Measurements from ENCODE around the gene ROBO1. TPM values are rescaled to one million over a fixed set of nuclear protein-coding genes. Genes with fewer than 3 reads are reported as not detected.

ROBO1 gene
- total RNA-seq, 1 donor from 2014 or later: 182 TPM

- Mint-ChIP-seq H3K4me1 (ENCODE audit: unreplicated experiment) (peaks cover 8% of the 10 kb centered on the region), H3K27me3 (no peaks in the 10 kb centered on the region), H3K4me3 (no peak overlapping the region), H3K27ac (no peak overlapping the region), H3K9me3 (no peaks in the 10 kb centered on the region), H3K36me3 (peaks cover 15% of the 10 kb centered on the region)
- no peak for TF ChIP-seq CTCF (conservative IDR thresholded peaks at IDR 0.05)
- no peak for DNase-seq (ENCODE audit: extremely low spot score, unreplicated experiment)
Observed at GRCh38 chr3:78804251-78805037, 963.4 kb downstream of the ROBO1 start.

DNA sequence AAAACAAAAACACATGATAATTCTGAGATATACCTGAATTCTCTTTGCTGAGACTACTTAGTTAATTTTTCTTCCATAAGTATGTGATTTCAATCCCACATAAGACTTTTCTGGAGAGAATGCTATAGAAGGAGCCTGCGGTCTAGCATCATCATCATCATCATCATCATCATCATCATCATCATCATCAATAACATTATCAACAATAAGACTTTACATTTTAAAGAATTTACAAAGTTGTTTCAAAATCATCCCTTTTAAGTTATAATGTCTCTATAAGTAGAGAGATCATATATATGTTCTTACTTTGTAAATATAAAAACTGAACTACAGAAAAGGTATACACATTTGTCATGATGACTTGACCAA lies 965.3 kb downstream of the ROBO1 start:
- H3K4me3 Mint-ChIP-seq: no peak overlapping the region
- TF ChIP-seq CTCF (conservative IDR thresholded peaks at IDR 0.05): no peak
- peaks cover 6% of the 10 kb centered on the region for H3K36me3 Mint-ChIP-seq
- H3K9me3 Mint-ChIP-seq: no peaks in the 10 kb centered on the region
- peaks cover 8% of the 10 kb centered on the region for H3K4me1 Mint-ChIP-seq (ENCODE audit: unreplicated experiment)
- DNase-seq (ENCODE audit: extremely low spot score, unreplicated experiment): no peak
- H3K27me3 Mint-ChIP-seq: no peaks in the 10 kb centered on the region
- H3K27ac Mint-ChIP-seq: no peak overlapping the region

DNA sequence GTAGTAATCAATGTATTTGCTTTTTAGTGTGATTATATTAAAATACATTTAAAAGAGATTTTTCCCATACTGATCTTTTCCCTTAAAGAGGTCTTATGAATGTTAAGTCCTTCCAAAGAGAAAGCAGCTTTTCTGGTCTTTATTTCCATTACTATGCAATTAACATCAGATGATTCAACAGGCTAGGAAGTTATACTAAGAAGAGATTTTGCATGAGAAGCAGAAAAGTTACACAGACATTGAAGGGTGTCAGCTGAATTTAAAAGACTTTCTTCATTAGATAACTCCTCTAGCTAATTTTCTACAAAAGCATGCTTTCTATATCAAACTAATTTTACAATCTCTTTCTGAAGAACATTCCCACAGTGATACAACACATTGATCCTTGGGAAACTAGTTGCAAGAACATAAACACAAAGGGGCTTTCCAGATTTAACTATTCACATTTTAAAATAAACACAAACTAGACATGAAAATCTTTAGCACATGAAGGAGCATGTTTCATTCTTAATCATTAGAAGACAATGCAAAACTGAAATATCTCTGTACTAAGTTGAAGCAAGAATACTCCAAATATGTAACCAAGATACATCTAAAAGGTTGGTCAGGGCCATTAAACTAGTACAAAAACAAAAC lies 965.8 kb downstream of the ROBO1 start:
- Mint-ChIP-seq H3K4me3 (no peak overlapping the region), H3K27me3 (no peaks in the 10 kb centered on the region), H3K36me3 (peaks cover 4% of the 10 kb centered on the region), H3K9me3 (no peaks in the 10 kb centered on the region), H3K4me1 (ENCODE audit: unreplicated experiment) (peaks cover 13% of the 10 kb centered on the region), H3K27ac (no peak overlapping the region)
- no peak for TF ChIP-seq CTCF (conservative IDR thresholded peaks at IDR 0.05)
- DNase-seq (ENCODE audit: extremely low spot score, unreplicated experiment): no peak

GRCh38 chr3:78799681-78800080 lies 968.1 kb downstream of the ROBO1 start:
- no peak for TF ChIP-seq CTCF (conservative IDR thresholded peaks at IDR 0.05)
- H3K27ac Mint-ChIP-seq: no peak overlapping the region

DNA sequence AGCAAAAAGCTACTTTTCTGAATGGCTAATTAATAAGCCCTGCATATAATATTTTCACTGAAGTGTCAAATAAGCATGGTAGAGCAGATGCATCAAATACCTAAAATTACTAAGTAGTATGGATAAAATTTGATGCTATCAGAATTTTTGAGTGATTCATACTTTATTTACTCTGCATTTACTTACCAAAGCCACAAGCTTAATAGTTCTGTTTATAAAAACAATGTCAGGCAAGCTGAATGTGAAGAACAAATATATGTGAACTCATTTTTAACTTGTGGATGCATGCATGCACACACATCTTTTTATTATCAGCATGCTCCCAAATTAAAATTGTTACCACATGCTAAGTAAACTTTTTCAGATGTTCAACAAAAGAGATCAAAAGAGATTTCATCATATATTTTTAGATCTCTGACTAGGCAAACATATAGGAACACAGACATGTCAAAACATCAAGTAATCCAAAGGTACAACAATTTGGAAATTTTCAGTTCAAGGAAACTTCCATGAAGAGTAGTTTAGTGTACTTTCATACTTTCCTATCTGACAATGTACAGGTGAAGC lies 969.4 kb downstream of the ROBO1 start:
- Mint-ChIP-seq H3K4me1 (ENCODE audit: unreplicated experiment) (peaks cover 16% of the 10 kb centered on the region), H3K9me3 (no peaks in the 10 kb centered on the region)
- TF ChIP-seq CTCF (conservative IDR thresholded peaks at IDR 0.05): no peak

More at GRCh38 chr3:78799681-78800080, 968.1 kb downstream of the ROBO1 start:
- Mint-ChIP-seq H3K4me3 (no peak overlapping the region), H3K9me3 (no peaks in the 10 kb centered on the region), H3K27me3 (no peaks in the 10 kb centered on the region), H3K36me3 (peaks cover 4% of the 10 kb centered on the region), H3K4me1 (ENCODE audit: unreplicated experiment) (peaks cover 21% of the 10 kb centered on the region)
- no peak for DNase-seq (ENCODE audit: extremely low spot score, unreplicated experiment)

More for the DNA sequence above, 969.4 kb downstream of the ROBO1 start:
- Mint-ChIP-seq H3K36me3 (peaks cover 4% of the 10 kb centered on the region), H3K27ac (no peak overlapping the region), H3K27me3 (no peaks in the 10 kb centered on the region), H3K4me3 (no peak overlapping the region)
- no peak for DNase-seq (ENCODE audit: extremely low spot score, unreplicated experiment)
